Stimulated activated CD8-positive, alpha-beta memory T cell treated with anti-CD3 and anti-CD28 coated beads, Interleukin-12 subunit alpha, Interleukin-12 subunit beta, amount 100 ng/mL, for 24 hours (primary cell): ENCODE data around the gene TADA2A.
"Not testable (repeated sequence)": the region's sequence is repeated elsewhere in the genome, so short reads cannot be mapped to it uniquely, and the experiment has no call there.

Source experiments
- DNase-seq: peaks from one replicate; pipeline ENCODE4 v3.0.0-alpha.2; 2020; ENCODE audit errors: extremely low read depth

The TADA2A gene

DNA sequence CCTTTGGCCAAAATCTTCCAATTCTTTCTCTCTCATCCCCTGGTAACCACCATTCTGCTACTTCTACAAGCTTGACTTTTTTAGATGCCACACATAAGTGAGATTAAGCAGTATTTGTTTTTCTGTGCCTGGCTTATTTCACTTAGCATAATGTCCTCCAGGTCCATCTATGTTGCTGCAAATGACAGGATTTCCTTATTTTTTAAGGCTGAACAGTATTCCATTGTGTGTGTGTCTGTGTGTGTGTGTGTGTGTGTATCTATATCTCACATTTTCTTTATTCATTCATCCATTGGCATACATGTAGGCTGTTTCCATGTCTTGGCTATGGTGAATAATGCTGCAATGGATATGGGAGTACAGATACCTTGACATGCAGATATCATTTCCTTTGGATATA lies 6.2 kb upstream of the TADA2A start:
- DNase-seq, result no peak

DNA sequence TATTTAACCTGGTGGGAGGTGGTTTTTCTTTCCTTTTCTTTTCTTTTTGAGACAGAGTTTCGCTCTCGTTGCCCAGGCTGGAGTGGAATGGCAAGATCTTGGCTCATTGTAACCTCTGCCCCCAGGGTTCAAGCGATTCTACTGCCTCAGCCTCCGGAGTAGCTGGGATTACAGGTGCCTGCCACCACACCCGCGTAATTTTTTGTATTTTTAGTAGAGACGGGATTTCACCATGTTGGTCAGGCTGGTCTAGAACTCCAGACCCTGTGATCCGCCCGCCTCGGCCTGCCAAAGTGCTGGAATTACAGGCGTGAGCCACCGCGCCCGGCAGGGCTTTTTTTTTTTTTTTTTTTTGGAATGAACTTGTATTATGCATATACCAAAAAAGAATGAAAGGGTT lies 1.2 kb upstream of the TADA2A start:
- DNase-seq, result not testable (repeated sequence)

DNA sequence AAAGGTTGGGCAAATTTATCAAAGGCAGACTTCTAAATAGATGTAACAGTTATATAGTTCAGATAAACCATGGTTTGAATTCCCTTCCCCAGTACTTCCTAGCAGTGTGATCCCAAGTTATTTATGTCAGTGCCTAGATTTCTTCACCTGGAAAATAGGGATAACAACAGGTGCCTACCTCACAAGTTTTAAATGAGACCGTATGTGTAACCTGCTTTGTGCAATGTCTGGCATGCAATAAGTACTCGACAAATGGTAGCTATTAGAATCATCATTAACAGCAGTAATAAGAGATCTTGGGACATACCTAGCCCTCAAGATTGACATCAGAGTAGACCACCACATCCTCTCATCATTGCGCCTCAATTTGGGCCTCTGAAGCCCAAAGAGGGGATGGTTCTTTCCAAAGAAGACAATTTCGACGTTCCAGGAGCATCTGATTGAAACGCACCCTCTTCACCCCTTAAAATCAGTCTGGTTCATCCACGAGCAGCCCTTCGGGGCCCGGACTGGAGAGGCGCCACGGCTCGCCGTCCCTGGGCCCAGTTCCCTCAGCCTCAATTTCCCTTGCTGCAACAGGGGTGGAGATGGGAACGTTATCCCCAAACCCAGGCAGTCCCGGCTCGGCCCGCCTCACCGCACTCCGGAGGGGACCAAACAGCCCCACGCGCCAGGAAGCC lies 591 bp upstream of the TADA2A start:
- DNase-seq, result no peak

DNA sequence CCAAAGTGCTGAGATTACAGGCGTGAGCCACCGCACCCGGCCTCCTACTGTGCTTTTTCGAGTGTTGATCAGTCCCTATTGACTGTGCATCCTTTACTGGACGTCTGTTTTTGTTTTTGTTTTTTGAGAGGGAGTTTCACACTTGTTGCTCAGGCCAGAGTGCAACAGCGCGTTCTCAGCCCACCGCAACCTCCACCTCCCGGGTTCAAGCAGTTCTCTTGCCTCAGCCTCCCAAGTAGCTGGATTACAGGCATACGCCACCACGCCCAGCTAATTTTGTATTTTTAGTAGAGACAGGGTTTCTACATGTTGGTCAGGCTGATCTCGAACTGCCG lies 1.4 kb downstream of the TADA2A start:
- not testable (repeated sequence) for DNase-seq

DNA sequence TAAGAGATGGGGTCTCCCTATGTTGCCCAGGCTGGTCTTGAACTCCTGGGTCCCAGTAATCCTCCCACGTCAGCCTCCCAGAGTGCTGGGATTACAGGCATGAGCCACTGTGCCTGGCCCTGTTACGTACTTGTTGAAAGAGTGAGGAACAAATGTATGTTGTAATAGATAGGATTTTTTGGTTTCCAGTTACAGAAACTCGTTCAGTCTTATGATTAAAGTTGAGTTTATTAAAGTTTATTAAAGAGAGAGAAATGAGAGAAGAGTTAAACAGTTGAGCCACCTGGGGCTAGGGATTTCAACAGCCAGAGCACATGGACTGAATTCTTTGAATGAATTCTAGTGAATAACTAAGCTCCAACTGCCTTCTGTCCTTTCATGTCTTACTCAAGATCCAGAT lies 3.7 kb downstream of the TADA2A start:
- no peak for DNase-seq

DNA sequence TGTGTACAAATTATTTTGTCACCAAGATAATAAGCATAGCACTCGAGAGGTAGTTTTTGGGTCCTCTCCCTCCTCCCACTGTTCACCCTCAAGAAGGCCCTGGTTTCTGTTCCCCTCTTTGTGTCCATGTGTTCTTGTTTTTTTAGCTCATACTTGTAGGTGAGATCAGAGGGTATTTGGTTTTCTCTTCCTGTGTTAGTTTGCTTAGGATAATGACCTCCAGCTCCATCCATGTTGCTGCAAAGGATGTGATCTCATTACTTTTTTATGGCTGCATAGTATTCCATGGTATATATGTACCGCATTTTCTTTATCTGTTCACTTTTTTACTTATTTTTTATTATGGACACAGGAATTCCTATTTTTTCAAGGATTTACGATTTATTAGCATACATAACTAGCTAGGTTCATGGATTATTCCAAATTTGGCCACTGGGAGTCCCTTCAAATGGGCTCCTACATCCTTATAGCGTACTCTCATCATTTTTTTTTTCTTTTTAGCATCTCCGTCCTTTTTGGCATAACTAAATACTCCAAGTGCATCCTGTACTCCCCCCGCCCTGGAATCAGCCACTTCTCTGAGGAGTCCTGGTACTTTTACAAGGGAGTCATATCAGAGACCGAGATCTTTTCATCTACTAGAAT lies 7.3 kb downstream of the TADA2A start:
- no peak for DNase-seq

DNA sequence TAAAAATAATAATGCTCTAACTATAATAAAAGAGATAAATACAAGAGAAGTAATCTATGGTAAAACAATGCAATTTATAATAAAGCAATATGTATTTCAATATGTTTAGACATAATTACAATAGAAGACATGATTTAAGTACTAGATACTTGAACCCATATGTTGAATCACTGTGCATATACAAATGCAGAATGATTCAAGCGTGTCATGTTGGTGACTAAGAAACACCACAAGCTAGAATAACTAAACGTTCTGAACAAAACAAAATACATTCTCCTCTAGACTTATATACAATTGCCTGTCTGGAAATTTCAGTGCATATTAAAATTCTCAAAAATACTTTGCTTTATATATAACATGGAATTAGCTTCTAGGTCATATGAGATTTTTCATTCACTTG lies 11.2 kb downstream of the TADA2A start:
- no peak for DNase-seq

DNA sequence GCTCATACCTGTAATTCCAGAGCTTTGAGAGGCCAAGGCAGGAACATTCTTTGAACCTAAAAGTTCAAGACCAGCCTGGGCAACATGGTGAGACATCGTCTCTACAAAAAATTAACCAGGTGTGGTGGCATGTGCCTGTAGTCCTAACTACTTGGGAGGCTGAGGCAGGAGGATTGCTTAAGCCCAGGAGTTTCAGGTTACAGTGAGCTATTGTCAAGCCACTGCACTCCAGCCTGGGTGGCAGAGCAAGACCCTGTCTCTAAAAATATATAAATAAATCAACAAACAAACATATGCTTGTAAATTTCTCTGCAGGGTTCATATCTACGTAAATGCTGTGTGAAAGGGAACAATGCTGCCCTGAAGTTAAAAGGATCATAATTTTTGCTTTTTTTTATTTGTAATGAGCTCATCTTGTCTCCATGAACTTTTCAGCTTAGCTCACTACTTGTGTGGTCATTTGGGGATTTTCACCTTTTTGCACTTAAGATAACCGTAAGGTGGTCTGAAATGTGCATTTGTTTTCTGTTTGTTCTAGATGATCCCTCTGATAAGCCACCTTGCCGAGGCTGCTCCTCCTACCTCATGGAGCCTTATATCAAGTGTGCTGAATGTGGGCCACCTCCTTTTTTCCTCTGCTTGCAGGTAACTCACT lies 16.4 kb downstream of the TADA2A start:
- DNase-seq, result no peak

DNA sequence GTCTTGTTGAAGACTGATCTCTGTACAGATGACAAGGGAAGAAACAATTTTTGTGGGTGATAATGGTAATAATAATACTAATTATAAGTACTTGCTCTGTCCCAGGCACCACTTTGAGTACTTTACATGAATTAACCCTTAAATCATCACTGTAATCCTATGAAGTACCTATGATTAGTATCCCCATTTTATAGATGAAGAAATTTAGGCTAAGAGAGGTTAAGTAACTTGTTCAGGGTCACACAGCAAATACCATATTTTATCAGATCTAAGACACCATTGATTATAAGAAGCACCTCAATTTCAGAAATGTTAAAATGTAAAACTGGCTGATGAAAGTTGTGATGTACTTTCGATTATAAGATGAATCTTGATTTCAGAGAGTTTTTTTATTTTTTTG lies 18.6 kb downstream of the TADA2A start:
- DNase-seq, result no peak

DNA sequence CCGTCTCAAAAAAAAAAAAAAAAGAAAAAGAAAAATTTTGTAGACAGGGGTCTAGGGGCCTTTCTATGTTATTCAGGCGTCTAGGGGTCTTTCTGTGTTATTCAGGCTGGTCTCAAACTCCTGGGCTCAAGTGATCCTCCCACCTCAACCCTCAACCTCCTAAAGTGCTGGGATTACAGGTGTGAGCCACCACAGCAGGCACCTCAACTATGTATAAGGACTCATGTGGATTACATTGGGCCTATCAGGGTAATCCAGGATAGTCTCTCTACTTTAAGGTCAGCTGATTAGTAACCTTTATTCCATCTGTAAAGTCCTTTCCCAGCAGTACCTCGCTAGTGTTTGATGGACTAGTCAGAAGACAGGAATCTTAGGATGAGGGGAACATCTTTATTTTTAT lies 22.4 kb downstream of the TADA2A start:
- no peak for DNase-seq

DNA sequence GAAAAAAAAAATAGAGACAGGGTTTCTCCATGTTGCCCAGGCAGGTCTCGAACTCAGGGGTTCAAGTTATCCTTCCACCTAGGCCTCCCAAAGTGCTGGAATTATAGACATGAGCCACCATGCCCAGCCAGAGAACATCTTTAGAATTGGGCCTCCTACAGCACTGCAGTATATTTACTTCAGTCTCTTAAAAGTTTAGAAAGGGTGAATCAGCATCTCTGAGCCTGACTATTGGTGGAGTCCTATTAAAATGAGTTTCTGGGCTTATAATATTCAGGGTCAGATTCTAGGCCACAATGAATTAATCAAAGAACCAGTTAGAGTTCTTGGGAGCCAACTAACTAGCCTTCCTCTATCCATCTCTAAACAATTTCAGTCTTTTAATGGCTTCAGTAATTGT lies 22.8 kb downstream of the TADA2A start:
- DNase-seq, result no peak

DNA sequence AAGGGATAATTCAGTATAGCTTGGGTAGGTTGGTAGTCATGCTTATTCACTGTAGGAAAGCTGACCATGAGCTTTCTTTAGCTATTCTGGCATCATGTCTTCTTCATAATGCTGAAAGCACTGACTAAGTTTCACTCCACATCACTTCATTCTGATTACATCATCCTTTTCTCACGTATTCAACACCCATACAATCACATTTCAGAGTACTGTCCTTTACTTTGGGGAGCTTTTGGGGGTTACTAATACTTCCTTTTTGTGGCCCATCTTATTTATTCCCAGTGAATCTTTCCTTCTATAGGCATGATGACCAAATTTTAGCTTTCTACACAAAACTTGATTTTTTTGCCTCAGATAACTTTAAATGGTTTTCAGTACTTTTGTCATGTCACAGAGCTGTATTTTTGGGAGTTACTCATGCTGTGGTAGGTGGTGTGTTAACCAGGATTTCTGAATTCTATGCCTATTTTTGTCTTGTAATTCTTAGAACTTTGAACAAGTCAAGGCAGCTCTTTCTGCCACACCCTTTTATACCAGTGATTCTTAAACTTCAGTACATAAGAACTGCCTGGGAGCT lies 23.5 kb downstream of the TADA2A start:
- no peak for DNase-seq

DNA sequence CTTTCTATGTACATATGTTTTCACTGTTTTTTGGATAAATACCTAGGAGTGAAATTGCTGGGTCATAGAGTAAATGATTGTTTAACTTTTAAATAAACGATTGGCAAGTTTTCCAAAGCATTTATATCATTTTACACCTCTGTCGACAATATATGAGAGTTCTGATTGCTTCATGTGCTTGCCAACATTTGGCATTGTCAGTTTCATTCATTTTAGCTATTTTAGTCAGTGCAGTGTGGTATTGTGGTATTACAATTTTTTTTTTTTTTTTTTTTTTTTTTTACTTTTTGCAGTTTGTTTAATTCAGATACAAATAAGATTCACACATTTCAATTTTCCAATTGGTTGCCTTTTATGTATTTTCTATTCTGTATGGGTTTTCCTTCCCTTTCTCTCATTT lies 26.0 kb downstream of the TADA2A start:
- DNase-seq, result no peak

DNA sequence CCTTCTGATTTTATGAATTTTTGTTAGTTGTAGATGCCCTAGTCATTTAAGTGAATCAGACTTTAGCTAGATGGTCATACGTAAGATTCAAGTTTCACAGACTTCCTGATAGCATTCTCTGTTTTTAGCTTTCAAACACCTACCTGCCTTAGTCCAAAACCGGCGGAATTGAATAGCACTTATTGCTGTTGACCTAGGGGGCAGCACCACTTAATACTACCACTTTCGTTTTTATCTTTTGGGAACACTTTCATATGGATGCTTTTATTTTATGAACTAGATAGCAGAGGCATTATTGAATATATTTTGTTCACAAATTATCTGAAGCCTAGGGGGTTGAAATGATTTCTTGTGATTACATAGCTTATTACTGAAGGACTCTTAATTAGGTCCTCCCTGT lies 31.5 kb downstream of the TADA2A start:
- no peak for DNase-seq

DNA sequence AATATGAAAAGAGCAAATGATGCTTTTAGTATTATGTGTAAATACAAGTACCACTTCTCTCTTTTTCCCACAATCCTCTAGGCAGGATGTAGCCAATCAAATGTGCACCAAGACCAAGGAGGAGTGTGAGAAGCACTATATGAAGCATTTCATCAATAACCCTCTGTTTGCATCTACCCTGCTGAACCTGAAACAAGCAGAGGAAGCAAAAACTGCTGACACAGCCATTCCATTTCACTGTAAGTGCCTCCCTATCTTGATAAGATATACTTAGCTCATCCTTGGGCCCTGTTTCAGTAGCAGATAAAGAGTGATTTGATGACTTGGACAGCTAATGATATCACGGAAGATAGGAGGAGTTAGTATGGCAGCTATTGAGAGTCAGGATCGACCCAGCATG lies 33.7 kb downstream of the TADA2A start:
- DNase-seq, result no peak

DNA sequence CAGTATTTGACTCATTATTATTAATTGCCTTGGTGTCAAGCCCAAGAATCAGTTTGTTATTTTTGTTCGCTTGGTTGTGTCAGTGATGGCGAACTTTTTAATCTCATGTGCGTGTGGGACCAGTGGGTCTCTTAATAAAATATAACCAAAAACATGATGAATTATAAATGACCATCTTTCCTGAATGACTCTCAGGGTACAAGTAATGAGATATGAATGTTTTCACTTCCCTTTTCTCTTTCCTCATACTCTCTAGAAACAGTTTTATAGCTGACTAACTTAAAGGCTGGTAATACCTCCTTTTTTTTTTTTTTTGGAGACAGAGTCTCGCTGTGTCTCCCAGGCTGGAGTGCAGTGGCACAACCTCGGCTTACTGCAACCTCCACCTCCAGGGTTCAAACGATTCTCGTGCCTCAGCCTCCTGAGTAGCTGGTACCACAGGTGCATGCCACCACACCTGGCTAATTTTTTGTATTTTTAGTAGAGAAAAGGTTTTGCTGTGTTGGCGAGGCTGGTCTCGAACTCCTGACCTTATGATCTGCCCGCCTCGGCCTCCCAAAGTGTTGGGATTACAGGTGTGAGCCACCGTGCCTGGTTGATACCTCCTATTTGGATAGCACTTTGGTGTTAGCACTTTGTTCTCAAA lies 34.8 kb downstream of the TADA2A start:
- not testable (repeated sequence) for DNase-seq

DNA sequence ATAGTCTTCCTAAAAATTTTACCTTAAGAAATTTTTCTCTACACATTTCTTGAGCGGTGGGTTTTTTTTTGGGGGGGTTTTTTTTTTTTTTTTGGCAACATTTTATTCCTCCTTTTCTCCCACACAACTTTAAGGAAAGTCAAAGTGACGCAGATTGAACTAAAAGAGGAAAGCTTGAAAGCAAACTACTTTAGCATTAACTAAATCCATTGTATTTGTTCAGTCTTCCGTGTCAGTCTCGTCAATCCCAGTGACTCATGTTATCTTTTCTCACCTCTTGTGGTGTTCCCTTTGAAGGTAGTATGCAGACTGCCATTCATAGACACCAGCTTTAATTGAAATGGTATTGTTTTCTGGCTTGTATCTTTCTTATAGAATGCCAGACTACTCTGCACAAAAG lies 39.3 kb downstream of the TADA2A start:
- DNase-seq, result no peak

DNA sequence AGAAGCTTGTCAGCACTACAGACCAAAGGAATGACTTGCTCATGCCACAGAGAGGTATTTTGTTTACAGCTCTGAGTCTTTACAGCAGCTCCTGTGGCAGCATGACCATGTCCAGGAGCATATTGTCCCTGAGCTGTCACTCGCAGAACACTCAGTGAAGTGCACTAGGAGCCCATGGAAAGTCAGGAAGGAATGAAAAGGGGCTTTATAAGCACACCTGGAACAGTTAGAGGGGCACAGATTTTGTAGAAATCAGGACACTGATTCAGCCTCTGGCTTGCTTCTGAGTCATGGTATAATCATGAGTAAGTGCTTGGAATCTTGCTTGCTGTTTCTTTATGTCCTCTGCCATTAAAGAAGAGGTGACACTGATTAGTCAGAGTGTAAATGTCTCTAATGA lies 41.0 kb downstream of the TADA2A start:
- DNase-seq, result no peak

DNA sequence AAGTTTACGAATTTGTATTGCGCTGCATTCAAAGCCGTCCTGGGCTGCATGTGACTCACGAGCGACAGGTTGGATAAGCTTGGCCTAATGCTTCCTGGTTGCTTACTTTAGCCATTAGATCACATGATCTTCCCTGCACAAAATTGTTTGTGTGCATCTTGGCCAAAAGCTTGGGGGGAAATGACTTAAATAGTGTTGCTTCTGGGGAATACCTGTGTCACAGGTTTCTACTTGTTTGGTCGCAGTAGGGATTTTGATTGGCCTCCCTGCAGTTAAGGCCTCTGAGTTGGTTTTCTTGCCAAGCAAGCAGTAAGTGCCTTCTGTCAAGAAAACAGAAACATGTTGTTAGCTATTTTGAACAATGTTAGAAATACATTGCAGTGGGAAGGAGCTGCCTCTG lies 43.4 kb downstream of the TADA2A start:
- no peak for DNase-seq

DNA sequence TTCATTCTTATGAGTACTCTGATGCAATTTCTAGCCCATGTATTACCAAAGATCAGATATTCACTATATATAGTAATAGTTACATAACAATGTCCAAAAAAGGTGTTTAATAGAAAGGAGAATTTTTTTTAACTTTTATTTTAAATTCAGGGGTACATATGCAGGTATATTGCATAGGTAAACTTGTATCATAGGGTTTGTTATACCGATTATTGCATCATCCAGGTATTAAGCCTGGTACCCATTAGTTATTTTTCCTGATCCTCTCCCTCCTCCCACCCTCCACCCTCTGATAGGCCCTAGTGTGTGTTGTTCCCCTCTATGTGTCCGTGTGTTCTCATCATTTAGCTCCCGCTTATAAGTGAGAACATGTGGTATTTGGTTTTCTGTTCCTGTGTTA lies 51.1 kb downstream of the TADA2A start:
- not testable (repeated sequence) for DNase-seq

DNA sequence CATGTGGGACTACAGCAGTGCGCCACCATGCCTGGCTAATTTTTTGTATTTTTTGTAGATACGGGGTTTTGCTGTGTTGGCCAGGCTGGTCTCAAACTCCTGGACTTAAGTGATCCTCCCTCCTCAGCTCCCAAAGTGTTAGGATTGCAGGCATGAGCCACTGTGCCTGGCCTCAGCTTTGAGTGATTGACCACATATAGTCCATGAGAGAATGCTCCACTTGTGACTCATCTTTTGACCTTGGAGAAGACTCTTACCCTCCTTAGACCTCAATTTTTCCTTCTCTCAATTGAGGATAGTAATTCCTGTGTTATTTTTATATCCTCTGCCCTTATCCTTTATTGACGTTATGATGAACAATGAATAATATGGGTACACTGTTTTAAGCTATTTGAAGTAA lies 52.1 kb downstream of the TADA2A start:
- DNase-seq, result no peak

DNA sequence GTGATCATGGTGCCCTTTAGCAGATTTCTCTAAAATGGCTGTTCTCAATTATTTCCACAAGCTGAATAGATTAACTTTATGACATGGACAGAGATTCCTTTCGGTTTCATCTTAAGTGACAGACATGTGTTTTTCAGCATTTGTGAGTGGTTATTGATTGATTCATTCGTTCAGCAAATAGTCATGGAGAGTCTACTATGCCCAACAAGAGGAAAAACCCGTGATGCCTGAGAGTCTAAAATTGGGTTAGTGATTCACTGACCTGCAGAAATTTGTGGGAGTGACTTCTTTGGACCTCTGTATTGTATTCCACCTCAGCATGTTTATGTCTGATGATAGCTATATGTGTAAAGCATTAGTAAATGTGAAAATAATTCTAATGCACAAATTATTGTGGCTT lies 55.0 kb downstream of the TADA2A start:
- no peak for DNase-seq

DNA sequence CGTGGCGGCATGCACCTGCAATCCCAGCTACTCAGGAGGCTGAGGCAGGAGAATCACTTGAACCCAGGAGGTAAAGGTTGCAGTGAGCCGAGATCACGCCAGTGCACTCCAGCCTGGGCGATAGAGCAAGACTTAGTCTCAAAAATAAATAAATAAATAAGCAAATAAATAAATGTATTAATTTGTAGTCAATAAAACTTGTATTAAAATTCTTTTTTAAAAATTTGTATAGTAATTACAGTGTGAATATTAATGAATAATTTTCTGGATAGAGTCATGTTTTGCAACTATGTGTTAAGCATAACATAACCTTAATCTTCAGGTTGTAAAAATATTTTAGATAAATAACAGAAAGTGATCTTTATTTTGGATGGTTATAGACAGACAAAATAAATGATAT lies 55.8 kb downstream of the TADA2A start:
- no peak for DNase-seq
